ENCODE measurements around the gene SLC22A3. TPM values are rescaled to one million over a fixed set of nuclear protein-coding genes. Genes with fewer than 3 reads are reported as not detected.

Gene SLC22A3
- polyA plus RNA-seq, 2 of the 4 experiments (the other 2 are of a cell fraction), result 44.9 to 57.4 TPM

GRCh38 chr6:160428818-160429619 is 80.8 kb downstream of the SLC22A3 start:
- WGBS (ENCODE audit: missing lambda C conversion rate), result 86% methylated on average over 9 of the region's 9 CpGs
- no peak overlapping the region for H3K4me3 ChIP-seq
- ChIA-PET CTCF (interaction anchor here (1.0 kb wide), 1 partner anchor 291 kb away, joined by 3 read pairs; no protein-coding TSS in a partner anchor), POLR2A (no interaction called here)
- TF ChIP-seq BHLHE40 (IDR thresholded peaks at IDR 0.05; ENCODE audit: low read depth, low read length) (no peak), GATA3 (IDR thresholded peaks at IDR 0.05; ENCODE audit: borderline replicate concordance) (no peak), RCOR1 (IDR thresholded peaks at IDR 0.05; ENCODE audit: low read depth, low read length) (no peak), MYC (IDR thresholded peaks at IDR 0.05; ENCODE audit: borderline replicate concordance, low read length) (no peak), HOXB5 (CRISPR knock-in tag; IDR thresholded peaks at IDR 0.05) (no peak), FOSL2 (IDR thresholded peaks at IDR 0.05) (no peak), FOSL2 (CRISPR knock-in tag; IDR thresholded peaks at IDR 0.05) (no peak), ZNF302 (CRISPR knock-in tag; IDR thresholded peaks at IDR 0.05) (no peak), MAX (IDR thresholded peaks at IDR 0.05) (no peak), CEBPB (IDR thresholded peaks at IDR 0.05) (no peak), JUNB (IDR thresholded peaks at IDR 0.05) (no peak), E2F6 (IDR thresholded peaks at IDR 0.05; ENCODE audit: borderline replicate concordance, low read depth) (no peak), EP300 (IDR thresholded peaks at IDR 0.05) (no peak), USF2 (IDR thresholded peaks at IDR 0.05) (no peak)
- DNase-seq (ENCODE audit: low read depth in 1 of 2, low spot score in 1 of 2) (no peak), FAIRE-seq (no peak), ATAC-seq (no peak)
- peaks cover 21% of the 10 kb centered on the region for H3K4me1 ChIP-seq
- H3K9me3 ChIP-seq, result no peaks in the 10 kb centered on the region
- no peak overlapping the region for H3K4me2 ChIP-seq
- no peak overlapping the region for H3K27ac ChIP-seq

GRCh38 chr6:160429620-160429895 is 81.4 kb downstream of the SLC22A3 start:
- Histone ChIP-seq H3K4me1 (peaks cover 16% of the 10 kb centered on the region; the same call in 2 of the 3 replicates), H3K9me3 (no peaks in the 10 kb centered on the region), H3K27ac (no peak overlapping the region), H3K4me3 (no peak overlapping the region), H3K4me2 (no peak overlapping the region)
- DNase-seq (ENCODE audit: low read depth in 1 of 2, low spot score in 1 of 2) (no peak), ATAC-seq (no peak), FAIRE-seq (no peak)
- WGBS (ENCODE audit: missing lambda C conversion rate), result 78% methylated on average over 4 of the region's 4 CpGs
- ChIA-PET CTCF (interaction anchor here (0.7 to 1.0 kb wide), 2 partner anchors 56 to 291 kb away, joined by 3 read pairs; no protein-coding TSS in a partner anchor), POLR2A (no interaction called here)
- TF ChIP-seq CBX8 (IDR thresholded peaks at IDR 0.05), result no peak
- TF ChIP-seq MAFK (IDR thresholded peaks at IDR 0.05; ENCODE audit: partially characterized antibody), result no peak
- TF ChIP-seq SMC3 (IDR thresholded peaks at IDR 0.05), result no peak
- no peak for TF ChIP-seq HMGXB4 (CRISPR knock-in tag; IDR thresholded peaks at IDR 0.05; ENCODE audit: borderline replicate concordance)
- no peak for TF ChIP-seq MYC (IDR thresholded peaks at IDR 0.05; ENCODE audit: borderline replicate concordance, low read length)
- TF ChIP-seq ZC3H11A (IDR thresholded peaks at IDR 0.05), result no peak
- no peak for TF ChIP-seq REST (IDR thresholded peaks at IDR 0.05)
- TF ChIP-seq POLR2A (IDR thresholded peaks at IDR 0.05; ENCODE audit: low read length), result no peak
- TF ChIP-seq NFE2L2 (conservative IDR thresholded peaks at IDR 0.05; ENCODE audit: low read length), result no peak
- no peak for TF ChIP-seq NPAS2 (CRISPR knock-in tag; IDR thresholded peaks at IDR 0.05; ENCODE audit: borderline replicate concordance)
- no peak for TF ChIP-seq ESRRA (IDR thresholded peaks at IDR 0.05; ENCODE audit: borderline replicate concordance, low read length)
- TF ChIP-seq HDAC2 (IDR thresholded peaks at IDR 0.05), result no peak
- TF ChIP-seq KDM1A (IDR thresholded peaks at IDR 0.05; ENCODE audit: low read depth), result no peak
